C4-2B (cell line): Measurements from ENCODE around the gene SMIM20.

Source experiments
- H3K27ac ChIP-seq: fragments of 450-650 bp; 2 replicates; pipeline ENCODE4 v1.5.1; 2017
- CTCF ChIP-seq: fragments of 450-650 bp; conservative IDR thresholded peaks from 2 replicates; pipeline ENCODE4 v1.5.1; 2017; ENCODE audit warnings: mild to moderate bottlenecking
- ZFX ChIP-seq: fragments of 450-650 bp; IDR thresholded peaks from 2 replicates; pipeline ENCODE4 v1.6.1; 2017

Gene SMIM20

GRCh38 chr4:25882226-25882625 is 31.8 kb upstream of the SMIM20 start:
- H3K27ac ChIP-seq: no peak overlapping the region
- TF ChIP-seq ZFX (no peak), CTCF (no peak)

DNA sequence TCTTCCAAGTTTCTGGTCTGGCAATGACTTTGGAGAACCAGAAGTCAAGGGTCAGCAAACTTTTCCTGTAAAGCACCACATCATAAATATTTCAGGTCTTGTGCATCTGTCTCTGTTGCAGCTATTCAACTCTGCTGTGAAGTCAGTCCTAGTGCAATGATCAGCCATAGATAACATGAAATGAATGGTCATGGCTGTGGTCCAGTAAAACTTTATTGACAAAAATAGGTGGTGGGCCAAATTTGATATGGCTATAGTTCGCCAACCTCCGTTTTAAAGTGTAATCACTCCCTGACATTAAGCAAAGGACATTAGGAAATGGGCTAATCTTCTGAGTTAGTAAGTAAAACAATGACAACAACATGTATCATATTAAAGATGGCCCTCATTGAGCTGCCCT is 30.5 kb upstream of the SMIM20 start:
- no peak overlapping the region for H3K27ac ChIP-seq
- TF ChIP-seq CTCF: no peak
- no peak for TF ChIP-seq ZFX

DNA sequence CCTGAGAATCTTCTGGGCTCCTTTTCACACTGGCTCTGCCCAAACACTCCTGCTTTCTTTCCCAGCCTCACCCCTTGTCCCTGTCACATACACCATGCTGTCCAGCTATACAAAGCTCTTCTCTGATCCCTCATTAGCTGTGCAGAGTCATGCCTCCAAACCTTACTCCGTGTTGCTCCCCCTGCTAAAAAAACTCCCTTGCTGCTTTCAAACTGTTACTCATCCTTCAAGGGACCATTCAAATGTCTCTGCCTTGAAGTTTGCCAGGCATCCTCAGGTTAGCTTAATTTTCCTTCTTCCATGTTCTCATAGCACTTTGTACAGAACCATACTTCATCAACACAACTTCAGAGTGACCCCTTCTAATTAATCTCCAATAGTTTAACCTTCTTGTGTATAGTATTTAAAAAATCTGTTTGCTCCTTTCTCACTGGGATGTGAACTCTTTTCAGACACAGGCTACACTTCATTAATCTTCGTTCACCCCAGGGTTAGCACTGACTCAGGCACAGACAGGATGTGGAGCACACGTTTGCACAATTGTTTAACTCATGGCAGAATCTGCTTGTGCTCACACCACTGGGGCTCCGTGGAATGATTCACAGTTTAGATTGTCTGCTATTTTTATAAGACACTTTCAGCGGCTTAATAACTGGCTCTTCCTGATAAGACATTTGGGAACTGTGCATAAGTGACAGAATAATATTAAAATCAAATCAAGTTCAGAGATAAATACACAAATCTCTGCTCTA is 29.8 kb upstream of the SMIM20 start:
- no peak overlapping the region for H3K27ac ChIP-seq
- TF ChIP-seq CTCF (no peak), ZFX (no peak)

DNA sequence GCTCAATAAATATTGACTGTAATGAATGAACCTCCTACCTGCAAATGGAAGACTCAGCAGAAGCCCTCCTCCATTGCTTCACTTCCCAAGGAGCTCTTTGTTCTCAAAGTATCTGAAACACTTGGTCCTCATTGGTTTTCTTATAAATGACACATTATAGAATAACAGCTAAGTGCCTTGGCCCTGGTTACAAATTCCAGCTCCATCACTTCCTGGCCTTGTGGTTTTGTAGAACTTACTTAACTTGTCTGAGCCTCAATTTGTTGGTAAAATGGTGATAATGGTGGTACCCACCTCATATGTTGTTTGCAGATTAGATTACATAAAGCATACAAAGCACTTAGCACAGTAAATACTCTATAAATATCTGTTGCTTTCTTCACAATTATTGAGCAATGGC is 25.2 kb upstream of the SMIM20 start:
- TF ChIP-seq CTCF: no peak
- TF ChIP-seq ZFX: no peak
- H3K27ac ChIP-seq: no peak overlapping the region

DNA sequence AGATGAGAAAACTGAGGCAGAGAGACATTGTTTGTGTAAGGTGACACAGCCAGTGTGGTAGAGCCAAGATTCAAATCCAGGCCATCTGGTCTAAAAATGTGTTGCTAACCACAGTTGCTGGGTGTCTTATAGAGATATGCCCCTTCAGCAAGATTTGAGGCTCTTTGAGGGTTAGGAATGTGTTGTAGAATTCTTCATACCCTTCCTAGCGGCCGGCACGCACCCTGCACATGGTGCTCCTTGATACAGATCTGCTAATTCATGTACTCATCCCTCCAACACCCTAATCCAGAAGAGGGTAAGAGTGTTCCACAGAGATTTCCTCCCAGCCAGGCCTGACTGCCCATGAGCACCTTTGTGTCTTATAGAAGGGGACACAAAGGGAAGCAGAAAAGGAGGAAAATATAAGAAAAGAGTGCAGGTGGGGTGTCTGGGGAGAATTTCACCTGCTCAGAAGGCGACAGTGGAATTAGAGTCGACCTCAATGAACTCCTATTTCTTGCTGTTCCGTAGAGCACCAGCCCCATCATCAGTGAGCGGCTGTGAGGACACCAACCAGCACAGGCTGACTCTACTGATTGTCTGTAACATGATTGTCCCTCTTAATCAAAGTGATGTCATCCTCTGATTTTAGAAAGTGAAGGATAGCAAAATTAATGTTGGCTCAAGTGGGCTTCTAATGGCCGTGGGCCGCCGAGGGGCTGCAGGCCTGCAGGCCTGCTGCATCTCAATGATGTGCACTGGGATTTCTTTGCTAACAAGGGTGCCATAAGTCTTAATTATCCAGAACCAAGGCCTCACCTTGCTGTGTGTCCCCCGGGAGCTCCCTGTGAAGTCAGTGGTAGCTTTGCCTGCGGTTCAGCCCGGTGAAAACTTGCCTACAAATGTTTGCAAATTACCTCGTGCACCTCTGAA is 24.2 kb upstream of the SMIM20 start:
- TF ChIP-seq CTCF (no peak), ZFX (no peak)
- H3K27ac ChIP-seq: no peak overlapping the region

- TF ChIP-seq CTCF: no peak
- no peak for TF ChIP-seq ZFX
- no peak overlapping the region for H3K27ac ChIP-seq
These were observed 23.2 kb upstream of the SMIM20 start for GRCh38 chr4:25890571-25891485.
